GM21786 (cell line): ENCODE data around the gene PRB2.
"Not testable (repeated sequence)": the region's sequence is repeated elsewhere in the genome, so short reads cannot be mapped to it uniquely, and the experiment has no call there.

Source experiments
- ATAC-seq: cut with Tn5 transposase; IDR thresholded peaks from one replicate; pipeline ENCODE4 v1.9.1; 2021; ENCODE audit not compliant: unreplicated experiment

PRB2 gene

GRCh38 chr12:11395467-11395866 lies at the start of gene PRB2:
TSS of gene PRB2 (minus strand) at chr12:11395567. CDS start at chr12:11395529, 38 bp downstream.
- not testable (repeated sequence) for ATAC-seq

- no peak for ATAC-seq
These were observed 42.6 kb upstream of the PRB2 start for GRCh38 chr12:11437966-11438365.

- no peak for ATAC-seq
These were observed 38.3 kb upstream of the PRB2 start for GRCh38 chr12:11433664-11434063.

GRCh38 chr12:11431486-11431885 lies 36.1 kb upstream of the PRB2 start:
- no peak for ATAC-seq

- ATAC-seq, result no peak
These were observed 32.0 kb upstream of the PRB2 start for GRCh38 chr12:11427341-11427740.

- ATAC-seq, result no peak
These were observed 17.4 kb upstream of the PRB2 start for GRCh38 chr12:11412731-11413130.

GRCh38 chr12:11408096-11408495 lies 12.7 kb upstream of the PRB2 start:
- no peak for ATAC-seq

GRCh38 chr12:11397366-11397765 lies 2.0 kb upstream of the PRB2 start:
- no peak for ATAC-seq

- not testable (repeated sequence) for ATAC-seq
These were observed 3.9 kb downstream of the PRB2 start for GRCh38 chr12:11391456-11391855.

GRCh38 chr12:11377420-11377819 lies 17.9 kb downstream of the PRB2 start:
- ATAC-seq, result not testable (repeated sequence)

- ATAC-seq, result no peak
These were observed 34.2 kb downstream of the PRB2 start for GRCh38 chr12:11361151-11361550.

GRCh38 chr12:11360205-11360883 lies 35.0 kb downstream of the PRB2 start:
- not testable (repeated sequence) for ATAC-seq

- not testable (repeated sequence) for ATAC-seq
These were observed 43.6 kb downstream of the PRB2 start for GRCh38 chr12:11351736-11352135.

- ATAC-seq, result no peak
These were observed 46.9 kb downstream of the PRB2 start for GRCh38 chr12:11348439-11348838.

- ATAC-seq, result no peak
These were observed 47.6 kb downstream of the PRB2 start for GRCh38 chr12:11347810-11348209.

- no peak for ATAC-seq
These were observed 50.9 kb downstream of the PRB2 start for GRCh38 chr12:11344500-11344899.
